Activated CD8-positive, alpha-beta memory T cell treated with anti-CD3 and anti-CD28 coated beads, Interleukin-2, amount 50 U/mL, for 4 hours (primary cell): Measurements from ENCODE around the gene DCDC1.
"Not testable (repeated sequence)": the region's sequence is repeated elsewhere in the genome, so short reads cannot be mapped to it uniquely, and the experiment has no call there.

Source experiments
- DNase-seq: peaks from one replicate; pipeline ENCODE4 v3.0.0-alpha.2; 2020

Gene DCDC1

DNA sequence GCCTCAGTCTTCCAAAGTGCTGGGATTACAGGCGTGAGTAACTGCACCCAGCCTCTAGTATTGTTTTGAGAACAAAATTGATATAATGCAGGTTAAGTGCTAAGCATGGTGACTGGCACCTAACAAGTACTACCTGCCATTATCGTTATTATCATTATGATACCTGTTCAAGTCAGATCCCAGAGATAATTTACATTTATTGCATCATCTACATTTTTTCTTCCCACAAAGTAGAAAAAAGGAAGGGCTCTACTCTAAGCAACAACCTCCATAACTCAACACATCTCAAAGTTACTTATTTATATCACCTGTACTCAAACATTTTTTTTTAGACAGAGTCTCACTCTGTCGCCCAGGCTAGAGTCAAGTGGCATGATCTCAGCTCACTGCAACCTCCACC, 42.1 kb downstream of the DCDC1 start:
- no peak for DNase-seq

DNA sequence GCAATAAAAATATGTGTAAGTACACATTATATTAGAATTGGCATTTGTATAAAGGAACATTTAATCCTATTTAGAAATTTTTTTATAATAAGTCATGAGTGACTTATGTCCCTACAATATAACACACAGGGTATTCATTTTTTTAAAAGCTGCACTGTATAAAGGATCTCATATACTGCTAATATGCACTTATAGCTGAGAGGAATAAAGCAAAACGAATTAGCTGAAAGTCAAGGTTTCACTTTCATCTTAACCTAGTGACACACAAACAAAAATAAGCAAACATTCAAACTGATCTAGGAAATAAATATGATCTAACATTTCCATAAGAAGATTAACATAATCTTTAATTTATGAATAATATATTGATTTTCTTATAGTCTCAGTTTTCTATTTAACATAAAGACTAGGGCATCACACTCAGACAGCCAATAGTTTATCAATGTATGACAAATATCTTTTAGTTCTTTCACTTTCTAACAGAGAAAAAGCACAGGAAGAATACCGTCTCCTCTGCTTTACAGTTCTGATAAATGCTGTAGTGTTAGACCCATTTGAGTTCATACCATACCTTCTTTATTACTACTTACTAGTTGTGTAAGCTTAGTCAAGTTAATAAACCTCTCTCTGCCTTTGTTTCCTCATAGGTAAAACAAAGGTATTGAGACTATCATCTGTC, 42.9 kb downstream of the DCDC1 start:
- no peak for DNase-seq

DNA sequence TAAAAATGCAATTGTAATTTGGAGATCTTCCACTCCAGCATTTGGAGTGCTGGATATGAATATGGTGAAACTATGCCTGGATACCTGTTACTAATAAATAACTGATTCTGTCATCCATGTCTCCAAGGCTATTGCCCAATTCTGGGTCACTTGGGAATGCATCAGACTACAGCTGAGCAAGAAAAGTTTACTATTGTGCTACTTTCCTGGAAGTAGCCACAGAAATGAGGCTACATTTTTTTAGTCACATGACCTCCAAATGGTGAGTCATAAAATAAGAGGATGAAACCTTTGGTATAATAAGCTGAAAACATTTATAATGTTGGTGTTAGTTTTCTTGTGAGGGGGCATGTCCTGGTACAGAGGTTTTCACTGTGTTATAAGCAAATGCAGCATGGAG, 44.4 kb downstream of the DCDC1 start:
- DNase-seq, result no peak

DNA sequence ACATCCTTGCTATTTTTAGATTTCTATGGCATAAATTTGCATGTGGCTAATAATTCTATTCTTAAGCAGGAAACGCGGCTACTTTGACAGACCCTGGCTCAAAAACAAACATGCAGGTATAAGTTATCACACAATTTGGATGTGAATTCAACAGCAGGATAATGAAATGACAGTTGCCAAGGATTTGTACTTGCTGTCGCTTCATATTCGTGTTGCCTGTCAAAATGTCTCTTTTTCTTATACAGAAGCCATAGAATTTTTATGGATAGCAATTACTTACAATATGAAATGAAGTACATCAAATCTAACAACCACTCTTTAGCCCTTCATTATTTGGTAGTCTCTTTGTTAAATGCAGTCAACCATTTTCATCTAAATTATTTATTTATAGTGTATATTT, 46.4 kb downstream of the DCDC1 start:
- no peak for DNase-seq

DNA sequence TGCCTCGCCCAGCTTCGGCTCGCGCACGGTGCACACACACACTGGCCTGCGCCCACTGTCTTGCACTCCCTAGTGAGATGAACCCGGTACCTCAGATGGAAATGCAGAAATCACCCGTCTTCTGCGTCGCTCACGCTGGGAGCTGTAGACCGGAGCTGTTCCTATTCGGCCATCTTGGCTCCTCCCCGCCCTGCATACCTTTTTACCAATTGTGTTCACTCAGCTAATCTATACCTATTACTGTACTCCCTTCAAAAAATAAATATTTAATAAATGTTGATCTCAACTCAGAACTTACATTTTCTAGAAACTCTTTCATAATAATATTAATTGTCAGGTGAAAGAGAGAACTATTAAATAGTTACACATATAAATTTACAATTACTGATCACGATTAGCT, 48.0 kb downstream of the DCDC1 start:
- not testable (repeated sequence) for DNase-seq

DNA sequence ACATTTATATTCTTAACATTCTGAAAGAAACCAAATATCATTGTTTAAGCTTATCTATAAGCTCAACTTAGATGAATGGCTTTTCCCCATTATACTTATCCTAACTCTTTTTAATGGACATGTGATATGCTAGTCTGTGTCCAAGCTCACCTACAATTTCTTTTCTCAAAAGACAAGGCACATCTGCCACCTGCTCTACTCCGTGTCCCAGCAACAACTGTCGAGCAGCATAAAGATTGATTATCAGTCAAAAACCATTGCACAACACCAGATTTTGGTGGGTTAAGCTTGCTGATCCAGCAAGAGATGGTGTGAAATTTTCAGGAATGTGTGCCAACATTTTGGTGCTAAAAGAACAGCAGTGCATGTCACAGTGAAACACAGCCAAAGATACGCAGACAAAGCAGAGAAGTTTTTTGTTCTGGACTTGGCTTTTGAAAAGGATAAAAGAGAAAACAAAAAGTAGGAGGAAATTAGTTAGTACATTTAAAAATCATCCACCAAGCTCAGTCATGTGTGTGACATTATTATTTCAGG, 65.8 kb downstream of the DCDC1 start:
- no peak for DNase-seq

DNA sequence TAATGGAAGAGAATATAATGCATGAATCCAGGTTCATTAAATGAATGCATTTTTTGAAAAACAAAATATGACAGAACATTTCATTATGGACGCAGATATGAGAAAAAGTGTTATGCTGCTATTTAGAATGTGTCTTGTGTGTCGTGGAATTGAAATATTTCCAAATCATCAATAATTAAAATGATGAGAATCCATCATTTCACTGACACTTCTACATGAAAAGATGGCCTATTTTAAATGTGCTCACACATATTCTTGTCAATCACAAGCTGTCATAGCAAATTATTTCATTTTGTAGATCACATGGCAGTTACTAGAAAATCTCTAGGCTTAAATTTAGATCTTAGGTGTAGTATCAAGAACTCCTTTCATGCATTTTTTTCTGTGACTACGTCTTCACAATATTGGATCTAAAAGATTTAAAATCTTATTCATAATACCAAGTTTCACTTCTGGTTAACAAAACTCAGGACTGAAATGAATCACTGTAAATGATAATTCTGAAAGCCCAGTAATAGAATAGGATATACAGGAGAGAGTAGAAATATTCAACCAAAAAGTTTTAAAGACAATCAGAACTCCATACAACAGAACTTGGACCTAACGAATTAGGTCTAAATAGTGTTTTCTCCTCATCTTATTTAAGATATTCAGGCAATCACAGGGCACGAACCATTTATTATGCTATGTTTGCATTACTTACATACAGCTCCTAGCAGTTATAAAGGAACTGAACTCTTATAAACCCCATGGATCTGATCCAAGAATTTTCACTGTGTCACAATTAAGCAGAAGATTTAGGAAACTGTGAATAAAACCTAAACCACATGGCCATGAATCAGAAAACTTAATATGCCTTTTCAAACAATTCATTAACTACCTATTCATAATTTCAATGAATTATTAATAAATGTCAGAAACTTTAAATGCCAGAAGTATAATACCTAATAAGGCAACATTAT, 67.7 kb downstream of the DCDC1 start:
- DNase-seq, result no peak

DNA sequence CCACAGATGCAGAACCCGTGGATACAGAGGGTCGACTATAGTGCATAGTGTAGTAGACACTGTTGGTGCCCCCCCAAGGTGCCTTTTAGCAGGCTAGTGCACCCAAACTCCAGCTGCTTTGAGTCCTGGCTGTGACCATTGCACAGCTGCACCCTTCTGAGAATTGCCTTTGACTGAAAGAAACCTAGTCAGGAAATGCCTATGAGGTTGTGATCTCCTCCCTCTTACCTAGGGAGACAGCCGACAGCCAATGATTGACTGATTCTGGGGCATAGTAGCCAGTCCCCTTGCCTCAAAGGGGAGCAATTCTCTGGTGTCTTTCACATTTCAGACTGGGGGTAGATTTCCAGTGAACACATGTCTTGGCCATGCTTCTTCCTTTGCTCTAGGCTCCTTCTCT, 74.2 kb downstream of the DCDC1 start:
- DNase-seq, result no peak

DNA sequence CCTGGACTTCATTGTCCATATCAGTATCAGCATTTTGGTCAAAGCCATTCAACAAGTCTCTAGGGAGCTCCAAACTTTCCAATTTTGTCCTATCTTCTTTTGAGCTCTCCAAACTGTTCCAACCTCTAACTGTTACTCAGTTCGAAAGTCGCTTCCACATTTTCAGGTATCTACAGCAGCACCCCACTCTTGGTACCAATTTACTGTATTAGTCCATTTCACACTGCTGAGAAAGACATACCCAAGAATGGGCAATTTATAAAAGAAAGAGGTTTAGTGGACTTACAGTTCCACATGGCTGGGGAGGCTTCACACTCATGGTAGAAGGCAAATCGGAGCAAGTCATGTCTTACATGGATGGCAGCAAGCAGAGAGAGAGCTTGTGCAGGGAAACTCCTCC, 96.0 kb downstream of the DCDC1 start:
- not testable (repeated sequence) for DNase-seq

DNA sequence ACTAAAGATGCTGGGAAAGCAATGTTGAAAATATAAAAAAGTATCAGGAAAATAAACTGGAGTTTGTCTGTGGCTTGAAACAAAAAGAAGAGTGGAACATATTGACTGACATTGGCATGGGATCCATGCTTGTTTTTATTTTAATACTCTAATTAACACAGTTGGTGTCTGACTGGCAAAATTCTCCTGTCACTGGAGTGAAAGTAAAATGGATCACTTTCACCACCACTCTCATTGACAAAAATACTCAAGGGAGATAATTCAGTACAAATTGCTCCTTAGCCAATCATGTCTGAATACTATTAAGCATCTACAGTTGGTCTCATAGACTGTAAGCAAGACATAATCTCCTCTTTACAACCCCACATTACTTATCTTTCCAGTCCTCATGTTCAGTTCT, 101.8 kb downstream of the DCDC1 start:
- DNase-seq, result no peak

DNA sequence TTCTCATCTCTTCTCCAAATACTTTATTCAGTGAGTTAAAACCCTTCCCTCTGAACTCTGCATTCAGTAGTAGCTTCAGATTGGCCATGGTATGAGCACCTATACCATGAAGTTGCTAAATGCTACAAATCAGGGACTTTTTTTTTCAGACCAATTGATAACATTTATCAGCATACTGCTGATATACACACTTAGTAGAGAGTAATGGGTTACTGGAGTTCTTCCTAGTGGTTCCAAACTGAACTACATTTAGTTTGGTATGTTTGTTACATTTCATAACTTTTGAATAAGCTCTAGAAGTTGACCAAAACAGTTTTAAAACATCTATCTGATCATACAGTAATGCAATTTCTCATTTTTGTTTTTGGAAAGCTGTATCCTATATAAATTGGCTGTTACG, 104.7 kb downstream of the DCDC1 start:
- no peak for DNase-seq

DNA sequence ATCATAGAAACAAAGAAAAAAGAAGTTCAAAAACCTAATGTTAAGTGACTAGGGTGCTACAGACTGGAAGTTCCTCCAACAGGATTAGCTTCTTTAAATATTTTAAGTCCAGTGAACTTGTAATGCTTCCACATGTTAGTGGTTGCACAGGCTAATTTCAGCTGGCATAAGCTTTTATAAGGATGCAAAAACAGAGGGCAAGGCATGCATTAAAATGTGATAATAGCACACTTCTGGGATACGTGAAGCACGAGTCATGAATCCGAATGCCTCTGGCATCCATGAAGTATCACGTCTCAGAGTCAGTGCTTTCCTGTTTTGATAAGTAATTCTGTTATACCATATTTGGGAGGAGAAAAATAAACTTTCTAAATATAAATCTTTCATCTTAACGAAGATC, 106.8 kb downstream of the DCDC1 start:
- DNase-seq, result no peak

DNA sequence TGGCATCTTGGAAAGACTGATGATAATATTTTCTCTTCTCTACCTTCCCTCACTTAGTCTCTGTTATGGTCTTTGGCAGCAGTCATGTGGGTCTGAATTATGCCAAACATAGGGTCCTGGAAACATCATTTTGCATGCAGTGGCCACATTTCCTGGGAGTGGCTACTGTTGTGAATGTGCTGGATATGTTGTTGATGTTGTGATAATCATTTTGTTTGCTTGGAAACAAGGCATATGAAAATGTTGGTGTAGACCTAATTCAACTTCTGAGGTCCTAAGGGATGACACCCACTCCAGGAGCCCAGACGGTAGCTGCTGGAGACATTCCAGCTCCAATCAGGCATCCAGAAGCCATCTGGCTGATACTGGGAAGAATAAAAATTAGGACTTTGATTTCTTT, 109.7 kb downstream of the DCDC1 start:
- DNase-seq, result no peak

DNA sequence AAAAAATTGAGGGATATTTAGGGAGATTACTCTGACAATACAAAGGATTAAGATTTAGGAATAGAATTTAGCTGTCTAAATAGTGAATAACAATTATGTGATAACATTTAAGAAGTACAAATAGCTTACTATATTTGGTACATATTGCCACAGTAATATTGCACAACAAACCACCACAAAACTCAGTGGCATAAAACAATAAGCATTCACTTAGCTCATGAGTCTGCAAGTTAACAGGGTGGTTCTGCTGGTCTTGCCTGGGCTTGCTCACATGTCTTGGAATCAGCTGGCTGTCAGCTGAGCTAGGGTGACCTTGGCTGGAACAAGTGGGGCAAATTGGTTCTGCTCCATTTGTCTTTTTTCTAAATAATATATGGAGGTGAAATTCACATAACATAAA, 115.1 kb downstream of the DCDC1 start:
- DNase-seq, result no peak

DNA sequence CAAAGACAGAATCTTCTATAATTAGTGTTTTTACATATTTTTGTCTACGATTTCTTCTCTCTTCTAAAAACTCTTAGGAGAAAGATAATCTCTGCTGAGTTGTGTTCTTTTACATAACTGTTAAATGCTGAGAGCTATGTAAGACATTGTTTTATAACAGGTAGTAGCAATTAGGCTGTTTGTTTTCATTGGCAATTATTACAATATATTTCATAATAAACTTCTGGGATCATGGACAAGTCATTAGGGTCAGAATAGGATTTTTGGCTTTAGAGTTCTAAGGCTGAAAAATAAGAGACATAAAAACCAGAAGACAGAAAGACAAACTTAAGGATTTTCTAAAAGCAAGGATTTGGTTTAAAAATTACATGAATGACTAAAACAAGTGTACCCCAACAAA, 120.8 kb downstream of the DCDC1 start:
- DNase-seq, result no peak

DNA sequence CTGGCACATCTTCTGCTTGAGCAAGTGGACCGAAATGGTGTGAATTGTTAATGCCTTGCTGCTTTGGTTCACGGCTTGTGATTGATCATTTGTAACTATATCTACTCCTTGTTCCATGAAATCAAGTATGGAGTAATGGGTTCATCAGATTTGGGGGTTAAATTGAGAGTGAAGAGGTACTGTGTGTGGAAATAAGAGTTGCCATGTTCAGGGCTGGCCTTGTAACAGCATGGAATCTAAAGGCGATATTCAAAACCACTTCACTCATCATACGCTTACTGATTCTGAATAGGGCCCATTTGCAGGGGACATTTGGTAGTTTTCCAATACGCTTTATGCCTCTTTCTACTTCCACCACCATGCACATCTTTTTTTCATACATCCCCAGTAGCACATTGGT, 122.2 kb downstream of the DCDC1 start:
- no peak for DNase-seq

DNA sequence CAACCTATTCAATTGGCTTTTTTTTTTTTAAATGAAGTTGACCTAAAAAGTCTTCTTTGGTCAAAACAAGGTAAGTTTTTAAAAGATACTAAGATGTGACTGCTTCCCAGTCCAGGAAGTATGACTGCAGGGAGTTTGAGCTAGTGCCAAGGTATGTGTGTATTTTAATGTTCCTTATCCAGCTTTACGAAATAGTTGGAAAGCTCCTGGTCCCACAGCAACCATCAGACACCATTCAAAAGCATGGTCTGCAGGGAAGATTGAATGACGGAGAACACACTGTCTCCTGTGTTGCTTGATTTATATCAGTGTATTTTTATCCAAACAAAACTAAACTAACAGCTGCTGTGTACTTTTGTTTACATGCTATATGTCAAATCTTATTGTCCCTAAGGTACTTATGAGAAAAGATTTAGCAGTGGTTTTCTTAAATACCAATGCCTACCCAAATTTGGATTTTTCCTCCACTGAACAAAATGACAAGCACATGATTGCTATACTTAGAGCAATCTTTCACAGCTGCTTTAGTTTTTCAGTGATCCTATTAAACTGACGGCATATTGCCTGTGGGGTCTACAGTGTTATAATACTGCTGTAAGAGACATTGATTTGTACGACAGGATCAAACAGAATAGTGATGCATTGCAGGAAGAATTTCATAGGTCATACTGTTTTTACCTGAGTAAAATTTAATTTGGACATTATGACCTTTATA, 122.9 kb downstream of the DCDC1 start:
- no peak for DNase-seq

DNA sequence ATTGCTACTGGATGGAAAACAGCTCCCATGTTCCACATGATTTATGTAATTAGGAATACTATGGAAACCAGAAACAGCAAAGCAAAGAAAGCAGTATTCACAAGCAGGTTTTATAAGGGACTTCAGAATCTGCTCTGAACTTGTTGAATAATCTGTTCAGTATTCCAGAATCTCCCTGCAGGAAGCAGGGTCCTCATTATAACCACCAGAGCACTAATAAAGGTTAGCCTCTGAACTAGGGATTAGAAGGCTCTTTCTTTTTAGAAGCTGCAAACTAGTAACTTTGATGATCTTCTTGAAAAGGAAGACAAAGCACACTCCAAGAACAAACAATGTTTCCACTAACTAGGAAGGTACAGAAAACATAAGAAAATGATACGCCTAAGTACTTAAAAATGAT, 125.8 kb downstream of the DCDC1 start:
- DNase-seq, result no peak

DNA sequence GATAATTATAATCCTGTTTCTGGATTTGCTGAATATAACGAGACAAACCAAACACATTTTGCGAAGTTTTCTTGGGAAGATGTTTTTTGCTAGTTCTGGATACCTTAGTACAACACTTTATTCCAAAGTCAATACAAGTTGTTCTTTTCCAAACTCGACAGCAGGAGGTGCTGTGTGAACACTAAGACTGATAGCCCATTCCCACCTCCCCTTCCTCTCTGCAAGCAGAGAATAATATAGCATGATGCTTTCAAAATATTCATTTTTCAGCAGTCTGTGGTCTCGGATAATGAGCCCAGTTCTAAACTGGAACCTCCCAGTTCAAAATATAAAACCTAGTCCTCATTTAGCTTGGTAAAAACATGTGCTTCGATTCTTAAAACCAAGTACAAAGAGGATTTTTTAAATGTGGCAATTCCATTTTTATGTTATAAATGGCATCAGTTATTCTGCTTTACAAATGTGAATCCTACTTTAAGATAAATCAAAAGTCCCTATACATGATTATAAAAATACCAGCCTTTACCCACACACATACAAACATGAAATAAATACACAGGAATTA, 129.1 kb downstream of the DCDC1 start:
- DNase-seq, result no peak

DNA sequence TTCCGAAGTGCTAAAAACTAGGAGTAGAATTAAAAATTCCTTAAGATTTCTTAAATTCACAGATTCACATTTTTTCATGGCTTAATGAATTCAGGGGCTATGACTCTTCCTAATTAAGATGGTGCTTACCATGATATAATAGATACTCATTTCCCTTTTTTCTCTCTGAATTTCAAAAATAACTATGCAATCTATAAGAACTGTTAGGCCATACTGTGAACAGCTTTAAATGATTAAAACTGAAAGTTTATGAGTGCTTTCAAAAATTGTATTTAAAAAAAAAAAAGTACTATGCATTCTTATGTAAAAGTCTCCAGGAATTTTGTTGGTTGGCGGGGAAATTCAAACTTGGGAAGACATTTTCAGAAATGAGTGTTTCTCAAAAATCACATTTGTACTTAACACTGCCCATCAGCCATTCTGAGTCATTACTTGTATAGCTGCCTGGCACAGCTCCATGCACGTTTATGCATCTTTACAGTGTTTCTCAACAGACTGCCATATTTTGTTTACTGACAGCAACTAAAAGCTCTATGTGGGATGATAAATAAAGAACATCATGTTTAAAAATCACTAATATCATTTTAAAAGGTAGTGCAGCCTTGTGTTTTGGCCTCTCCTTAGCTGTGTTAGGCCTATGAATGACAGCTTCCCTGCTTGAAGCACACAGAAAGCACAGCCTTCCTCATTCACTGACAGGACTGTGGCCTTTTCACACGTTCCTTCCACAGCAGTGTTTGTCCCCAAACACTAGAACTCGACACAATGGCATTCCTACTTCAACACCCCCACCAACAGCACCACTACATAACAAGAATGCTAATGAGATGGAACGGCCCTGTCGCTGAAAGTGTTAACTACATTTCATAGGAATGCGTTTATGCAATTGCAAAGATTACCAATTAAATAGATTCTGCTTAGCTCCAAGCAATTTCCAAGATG, 131.4 kb downstream of the DCDC1 start:
- no peak for DNase-seq

DNA sequence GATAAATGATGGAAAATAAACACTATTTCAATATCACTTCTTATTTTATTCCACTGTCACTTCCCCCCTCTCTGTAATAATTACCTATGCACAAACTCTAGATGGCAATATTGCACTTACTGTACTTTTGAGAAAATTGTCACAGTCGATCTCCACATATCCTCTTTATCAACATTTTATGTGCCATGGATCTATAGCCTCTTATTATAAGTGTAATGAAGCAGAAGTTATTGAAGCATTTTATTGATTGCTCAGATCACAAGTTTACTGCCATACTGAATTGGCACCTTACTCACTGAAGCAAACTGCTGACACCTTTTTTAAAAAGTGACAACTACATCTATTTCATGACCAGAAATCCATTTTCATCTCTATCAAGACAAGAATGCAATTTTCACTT, 133.4 kb downstream of the DCDC1 start:
- no peak for DNase-seq

DNA sequence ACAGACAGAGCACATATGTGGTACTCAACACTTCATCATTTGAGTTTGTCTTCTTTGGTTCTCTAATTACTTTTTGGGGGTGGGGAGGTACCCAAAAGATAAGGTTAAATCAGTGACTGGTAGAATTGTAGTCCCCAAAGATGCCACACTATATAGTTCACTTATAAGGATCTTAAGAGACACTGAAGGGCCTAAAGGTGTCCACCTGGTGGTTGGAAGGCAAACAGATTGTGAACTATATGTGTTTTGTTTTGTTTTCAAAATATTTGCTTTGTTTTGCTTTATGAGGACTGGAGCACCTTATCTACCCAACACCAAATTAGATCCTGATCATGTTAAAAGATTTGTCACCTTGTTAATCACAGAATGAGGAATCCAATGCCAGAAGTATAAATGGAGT, 136.1 kb downstream of the DCDC1 start:
- no peak for DNase-seq
